OCI-LY1 (cell line): ENCODE measurements around the gene DLG5.

Source experiments
- CTCF ChIP-seq: fragments of 200-600 bp; sonication (generic), shearing (Covaris generic); IDR thresholded peaks from 2 replicates; pipeline ENCODE4 v1.5.1; 2017; ENCODE audit warnings: mild to moderate bottlenecking, antibody characterized with exemption, low read length, moderate library complexity, mixed read lengths
- EZH2 ChIP-seq: fragments of 200-600 bp; sonication (generic), shearing (Covaris generic); IDR thresholded peaks from 2 replicates; pipeline ENCODE4 v1.8.0; 2017; ENCODE audit warnings: borderline replicate concordance, mixed run types, mild to moderate bottlenecking, antibody characterized with exemption, low read length, moderate library complexity, mixed read lengths

- TF ChIP-seq CTCF, result no peak
- no peak for TF ChIP-seq EZH2
Measured at GRCh38 chr10:77894058-77894457, 32.5 kb downstream of the DLG5 start.
